MCF 10A (cell line): ENCODE data around the gene SPDYE2. TPM values are rescaled to one million over a fixed set of nuclear protein-coding genes. Genes with fewer than 3 reads are reported as not detected.
"Not testable (repeated sequence)": the region's sequence is repeated elsewhere in the genome, so short reads cannot be mapped to it uniquely, and the experiment has no call there.

Experiments used
- Bru-seq: library from RNA; stranded (reverse); fragments of 400-500 nt; gene quantifications from one replicate; lab custom pipeline; 2021; lab: Mats Ljungman, UMichigan
- BruChase-seq, 2 experiments: library from RNA; stranded (reverse); fragments of 400-500 nt; gene quantifications; one replicate each; lab custom pipeline; 2021; lab: Mats Ljungman, UMichigan
- BruUV-seq: library from RNA; stranded (reverse); fragments of 400-500 nt; replicated peaks from 2 replicates; lab custom pipeline; 2021; lab: Mats Ljungman, UMichigan
- CTCF ChIA-PET: fragments of 300-600 bp; sonication (Branson Sonifier 250); formaldehyde crosslinking; extraction: SDS; loops from one replicate; lab custom pipeline; 2021; ENCODE audit warnings: antibody characterized with exemption, inconsistent platforms; lab: Yijun Ruan, JAX
- POLR2A ChIA-PET: fragments of 300-600, 350-650 bp; sonication (Branson Sonifier 250); formaldehyde crosslinking; extraction: SDS; loops from one replicate; lab custom pipeline; 2020; ENCODE audit warnings: antibody characterized with exemption, inconsistent platforms; lab: Yijun Ruan, JAX
- DNase-seq: peaks from one replicate; pipeline ENCODE4 v3.0.0-alpha.2; 2018; ENCODE audit not compliant: unreplicated experiment
- H3K27ac Mint-ChIP-seq: one replicate; pipeline ENCODE4 v1.8.0; 2022; ENCODE audit warnings: mild to moderate bottlenecking, low read depth, mixed read lengths; ENCODE audit not compliant: unreplicated experiment
- H3K27me3 Mint-ChIP-seq: one replicate; pipeline ENCODE4 v1.8.0; 2022; ENCODE audit warnings: mixed read lengths; ENCODE audit not compliant: insufficient read depth, unreplicated experiment
- H3K36me3 Mint-ChIP-seq: one replicate; pipeline ENCODE4 v1.8.0; 2022; ENCODE audit warnings: mild to moderate bottlenecking, moderate library complexity, mixed read lengths; ENCODE audit not compliant: insufficient read depth, unreplicated experiment
- H3K4me1 Mint-ChIP-seq: one replicate; pipeline ENCODE4 v1.8.0; 2022; ENCODE audit warnings: mixed read lengths; ENCODE audit not compliant: insufficient read depth, unreplicated experiment
- H3K4me3 Mint-ChIP-seq: one replicate; pipeline ENCODE4 v1.8.0; 2022; ENCODE audit warnings: mild to moderate bottlenecking, moderate library complexity, mixed read lengths; ENCODE audit not compliant: unreplicated experiment
- H3K9me3 Mint-ChIP-seq: one replicate; pipeline ENCODE4 v1.8.0; 2022; ENCODE audit warnings: mixed read lengths; ENCODE audit not compliant: unreplicated experiment
- intact Hi-C: fragments of 100-400 bp; cut with micrococcal nuclease; formaldehyde crosslinking; loops from 2 replicates; pipeline ENCODE4 v1.14.1; 2022
- long read RNA-seq: library from polyadenylated mRNA; stranded (forward); transcript quantifications from one replicate; pipeline ENCODE4 v2.0.0, GENCODE V29; 2022
- total RNA-seq: library from RNA; stranded (reverse); gene quantifications from 2 replicates; pipeline ENCODE4 v1.2.3, GENCODE V29; 2022

The SPDYE2 gene
- total RNA-seq = 0.22 TPM in 1 of 2 replicates, not detected in the other
- not detected for Bru-seq, nascent RNA
- BruChase-seq, experiment 1, labeled RNA remaining after a 6-hour chase = percentile 8 among the genes with signal in this experiment
- percentile 6 among the genes with signal in this experiment for BruChase-seq, experiment 2, labeled RNA remaining after a 2-hour chase
- long read RNA-seq, partial matches to known transcripts = 0 of 83 reads
- long read RNA-seq, other reads (novel, unspliced or antisense) = 83 of 83 reads

GRCh38 chr7:102550808-102551422 is at the start of gene SPDYE2:
Gene SPDYE2, plus strand, starts transcription at chr7:102551226. Its CDS starts 2,030 bp downstream, at chr7:102553256.
- H3K27me3 Mint-ChIP-seq, H3K9me3 Mint-ChIP-seq, POLR2A ChIA-PET, DNase-seq, H3K4me3 Mint-ChIP-seq, H3K4me1 Mint-ChIP-seq, H3K36me3 Mint-ChIP-seq, BruUV-seq, intact Hi-C loops, H3K27ac Mint-ChIP-seq, CTCF ChIA-PET: not testable (repeated sequence)

GRCh38 chr7:102503141-102503540 is 47.9 kb upstream of the SPDYE2 start:
- CTCF ChIA-PET, BruUV-seq, DNase-seq, intact Hi-C loops, H3K36me3 Mint-ChIP-seq, POLR2A ChIA-PET, H3K27ac Mint-ChIP-seq, H3K4me3 Mint-ChIP-seq, H3K27me3 Mint-ChIP-seq, H3K4me1 Mint-ChIP-seq, H3K9me3 Mint-ChIP-seq: not testable (repeated sequence)

- DNase-seq, BruUV-seq, H3K9me3 Mint-ChIP-seq, H3K36me3 Mint-ChIP-seq, intact Hi-C loops, CTCF ChIA-PET, H3K4me1 Mint-ChIP-seq, H3K27me3 Mint-ChIP-seq, POLR2A ChIA-PET, H3K4me3 Mint-ChIP-seq, H3K27ac Mint-ChIP-seq: not testable (repeated sequence)
Observed at GRCh38 chr7:102505298-102506185, 45.5 kb upstream of the SPDYE2 start.

- H3K27ac Mint-ChIP-seq, DNase-seq, H3K9me3 Mint-ChIP-seq, BruUV-seq, intact Hi-C loops, H3K36me3 Mint-ChIP-seq, CTCF ChIA-PET, POLR2A ChIA-PET, H3K27me3 Mint-ChIP-seq, H3K4me1 Mint-ChIP-seq, H3K4me3 Mint-ChIP-seq: not testable (repeated sequence)
Observed at GRCh38 chr7:102507410-102508088, 43.5 kb upstream of the SPDYE2 start.

GRCh38 chr7:102510575-102510974 is 40.5 kb upstream of the SPDYE2 start:
- H3K36me3 Mint-ChIP-seq, H3K4me1 Mint-ChIP-seq, H3K9me3 Mint-ChIP-seq, H3K4me3 Mint-ChIP-seq, POLR2A ChIA-PET, intact Hi-C loops, CTCF ChIA-PET, H3K27ac Mint-ChIP-seq, H3K27me3 Mint-ChIP-seq, DNase-seq, BruUV-seq: not testable (repeated sequence)

- H3K27ac Mint-ChIP-seq, H3K9me3 Mint-ChIP-seq, POLR2A ChIA-PET: not testable (repeated sequence)
Observed at GRCh38 chr7:102511860-102512522, 39.0 kb upstream of the SPDYE2 start.

GRCh38 chr7:102512642-102513221 is 38.3 kb upstream of the SPDYE2 start:
- H3K27me3 Mint-ChIP-seq, H3K4me3 Mint-ChIP-seq, H3K9me3 Mint-ChIP-seq, POLR2A ChIA-PET, CTCF ChIA-PET, BruUV-seq, intact Hi-C loops, H3K36me3 Mint-ChIP-seq, H3K27ac Mint-ChIP-seq, H3K4me1 Mint-ChIP-seq: not testable (repeated sequence)
- peak; percentile 0 for DNase-seq

More at GRCh38 chr7:102511860-102512522, 39.0 kb upstream of the SPDYE2 start:
- H3K4me1 Mint-ChIP-seq, CTCF ChIA-PET, H3K27me3 Mint-ChIP-seq, intact Hi-C loops, H3K4me3 Mint-ChIP-seq, DNase-seq, H3K36me3 Mint-ChIP-seq, BruUV-seq: not testable (repeated sequence)
